Thyroid gland (tissue), 4 donors: Measurements from ENCODE around the gene IRAK2.
"Not testable (repeated sequence)": the region's sequence is repeated elsewhere in the genome, so short reads cannot be mapped to it uniquely, and the experiment has no call there.

Source experiments
- POLR2A ChIP-seq, 2 donors: fragments of 450-650 bp; IDR thresholded peaks; one replicate each; pipeline ENCODE4 v1.6.1; 2017; ENCODE audit warnings: antibody characterized with exemption in 2 of 2, mild to moderate bottlenecking in 2 of 2, moderate library complexity in 1 of 2
- TF ChIP-seq, protein P1 (sequence below), 6 experiments: fragments of 200-600 bp in 3 of 6; fragments of 450-650 bp in 3 of 6; sonication (generic) in 3 of 6; IDR thresholded peaks; one replicate each; pipeline ENCODE4 v1.5.1; 2016 to 2019; ENCODE audit warnings: antibody characterized with exemption in 6 of 6, mild to moderate bottlenecking in 2 of 6, inconsistent platforms in 1 of 6, moderate library complexity in 1 of 6

DNA sequence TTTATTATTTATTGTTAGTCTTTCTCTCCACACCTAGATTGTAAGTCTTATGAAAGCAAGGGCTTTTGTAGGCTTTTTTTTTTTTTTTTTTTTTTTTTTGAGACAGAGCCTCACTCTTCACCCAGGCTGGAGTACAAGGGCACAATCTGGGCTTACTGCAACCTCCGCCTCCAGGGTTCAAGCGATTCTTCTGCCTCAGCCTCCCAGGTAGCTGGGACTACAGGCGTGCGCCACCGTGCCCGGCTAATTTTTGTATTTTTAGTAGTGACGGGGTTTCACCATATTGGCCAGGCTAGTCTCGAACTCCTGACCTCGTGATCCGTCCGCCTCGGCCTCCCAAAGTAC lies 546 bp upstream of the IRAK2 start:
- not testable (repeated sequence) for TF ChIP-seq POLR2A (IDR thresholded peaks at IDR 0.05)
- TF ChIP-seq, protein P1, sequence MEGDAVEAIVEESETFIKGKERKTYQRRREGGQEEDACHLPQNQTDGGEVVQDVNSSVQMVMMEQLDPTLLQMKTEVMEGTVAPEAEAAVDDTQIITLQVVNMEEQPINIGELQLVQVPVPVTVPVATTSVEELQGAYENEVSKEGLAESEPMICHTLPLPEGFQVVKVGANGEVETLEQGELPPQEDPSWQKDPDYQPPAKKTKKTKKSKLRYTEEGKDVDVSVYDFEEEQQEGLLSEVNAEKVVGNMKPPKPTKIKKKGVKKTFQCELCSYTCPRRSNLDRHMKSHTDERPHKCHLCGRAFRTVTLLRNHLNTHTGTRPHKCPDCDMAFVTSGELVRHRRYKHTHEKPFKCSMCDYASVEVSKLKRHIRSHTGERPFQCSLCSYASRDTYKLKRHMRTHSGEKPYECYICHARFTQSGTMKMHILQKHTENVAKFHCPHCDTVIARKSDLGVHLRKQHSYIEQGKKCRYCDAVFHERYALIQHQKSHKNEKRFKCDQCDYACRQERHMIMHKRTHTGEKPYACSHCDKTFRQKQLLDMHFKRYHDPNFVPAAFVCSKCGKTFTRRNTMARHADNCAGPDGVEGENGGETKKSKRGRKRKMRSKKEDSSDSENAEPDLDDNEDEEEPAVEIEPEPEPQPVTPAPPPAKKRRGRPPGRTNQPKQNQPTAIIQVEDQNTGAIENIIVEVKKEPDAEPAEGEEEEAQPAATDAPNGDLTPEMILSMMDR (IDR thresholded peaks at IDR 0.05) = not testable (repeated sequence)
